H9 (cell line): ENCODE measurements around the gene COL4A1. TPM values are rescaled to one million over a fixed set of nuclear protein-coding genes. Genes with fewer than 3 reads are reported as not detected.

ENCODE experiments used
- DNase-seq: peaks from one replicate; pipeline ENCODE4 v3.0.0-alpha.2; 2017
- H2AFZ ChIP-seq: one replicate; pipeline ENCODE4 v1.6.1; 2013; ENCODE audit warnings: mild to moderate bottlenecking, low read length, control low read depth, moderate library complexity
- H2AK5ac ChIP-seq: 2 replicates; pipeline ENCODE4 v1.6.1; 2013; ENCODE audit warnings: low read length, control low read depth, mixed read lengths; ENCODE audit not compliant: insufficient read length
- H2BK120ac ChIP-seq: one replicate; pipeline ENCODE4 v1.6.1; 2013; ENCODE audit warnings: low read depth, mild to moderate bottlenecking, low read length, control low read depth, inconsistent platforms; ENCODE audit not compliant: poor library complexity, severe bottlenecking
- H2BK12ac ChIP-seq: 2 replicates; pipeline ENCODE4 v1.6.1; 2013; ENCODE audit warnings: low read length, control low read depth, mixed read lengths, low read depth; ENCODE audit not compliant: insufficient read length
- H2BK15ac ChIP-seq: 2 replicates; pipeline ENCODE4 v1.6.1; 2013; ENCODE audit warnings: low read depth, low read length, control low read depth
- H2BK20ac ChIP-seq: one replicate; pipeline ENCODE4 v1.6.1; 2013; ENCODE audit warnings: low read depth, mild to moderate bottlenecking, low read length, control low read depth, inconsistent platforms; ENCODE audit not compliant: poor library complexity, severe bottlenecking
- H2BK5ac ChIP-seq: 2 replicates; pipeline ENCODE4 v1.6.1; 2013; ENCODE audit warnings: low read length, control low read depth, mixed read lengths; ENCODE audit not compliant: insufficient read length
- H3K14ac ChIP-seq: 2 replicates; pipeline ENCODE4 v1.6.1; 2013; ENCODE audit warnings: low read length, control low read depth; ENCODE audit not compliant: insufficient read depth
- H3K18ac ChIP-seq: 2 replicates; pipeline ENCODE4 v1.6.1; 2013; ENCODE audit warnings: low read depth, mild to moderate bottlenecking, mixed read lengths, low read length, control low read depth; ENCODE audit not compliant: insufficient read length
- H3K23ac ChIP-seq: 2 replicates; pipeline ENCODE4 v1.6.1; 2013; ENCODE audit warnings: low read length, control low read depth, mixed read lengths, low read depth; ENCODE audit not compliant: insufficient read length
- H3K23me2 ChIP-seq: 2 replicates; pipeline ENCODE4 v1.6.1; 2013; ENCODE audit warnings: low read depth, mild to moderate bottlenecking, mixed read lengths, low read length, control low read depth; ENCODE audit not compliant: insufficient read length, poor library complexity, severe bottlenecking
- H3K27ac ChIP-seq: 2 replicates; pipeline ENCODE4 v1.5.1; 2013; ENCODE audit warnings: low read length, control low read depth, mixed read lengths, low read depth; ENCODE audit not compliant: insufficient read length
- H3K27me3 ChIP-seq: 2 replicates; pipeline ENCODE4 v1.6.1; 2013; ENCODE audit warnings: low read length, control low read depth, inconsistent platforms; ENCODE audit not compliant: insufficient read depth
- H3K4ac ChIP-seq: 2 replicates; pipeline ENCODE4 v1.6.1; 2013; ENCODE audit warnings: low read depth, mild to moderate bottlenecking, control low read depth, inconsistent platforms, low read length, moderate library complexity
- H3K4me1 ChIP-seq: 2 replicates; pipeline ENCODE4 v1.6.1; 2013; ENCODE audit warnings: low read length, control low read depth, inconsistent platforms; ENCODE audit not compliant: insufficient read depth
- H3K4me2 ChIP-seq: 2 replicates; pipeline ENCODE4 v1.6.1; 2013; ENCODE audit warnings: low read length, control low read depth, mixed read lengths; ENCODE audit not compliant: insufficient read length, insufficient read depth
- H3K56ac ChIP-seq: 2 replicates; pipeline ENCODE4 v1.6.1; 2013; ENCODE audit warnings: low read depth, mild to moderate bottlenecking, mixed read lengths, low read length, control low read depth; ENCODE audit not compliant: insufficient read length
- H3K79me1 ChIP-seq: 2 replicates; pipeline ENCODE4 v1.6.1; 2013; ENCODE audit warnings: low read depth, mild to moderate bottlenecking, moderate library complexity, low read length, control low read depth, inconsistent platforms; ENCODE audit not compliant: insufficient read depth, poor library complexity, severe bottlenecking
- H3K79me2 ChIP-seq: 2 replicates; pipeline ENCODE4 v1.6.1; 2013; ENCODE audit warnings: low read length, control low read depth, inconsistent platforms; ENCODE audit not compliant: insufficient read depth
- H3K9ac ChIP-seq: 2 replicates; pipeline ENCODE4 v1.6.1; 2013; ENCODE audit warnings: low read length, control low read depth, mixed read lengths; ENCODE audit not compliant: insufficient read length; ENCODE audit errors: extremely low read depth
- H3K9me3 ChIP-seq: one replicate; pipeline ENCODE4 v1.6.1; 2013; ENCODE audit warnings: low read depth, low read length, inconsistent platforms; ENCODE audit not compliant: control insufficient read depth
- H3T11ph ChIP-seq: one replicate; pipeline ENCODE4 v1.6.1; 2013; ENCODE audit warnings: mild to moderate bottlenecking, low read length, control low read depth, inconsistent platforms
- H4K20me1 ChIP-seq: one replicate; pipeline ENCODE4 v1.6.1; 2013; ENCODE audit not compliant: control insufficient read depth, insufficient read length, insufficient read depth
- H4K5ac ChIP-seq: 2 replicates; pipeline ENCODE4 v1.6.1; 2013; ENCODE audit warnings: low read depth, mild to moderate bottlenecking, mixed read lengths, low read length, control low read depth; ENCODE audit not compliant: insufficient read length
- H4K8ac ChIP-seq: replicated peaks from 2 replicates; pipeline ENCODE4 v1.6.1; 2013; ENCODE audit warnings: low read length, control low read depth, mixed read lengths, low read depth; ENCODE audit not compliant: insufficient read length
- H4K91ac ChIP-seq: 2 replicates; pipeline ENCODE4 v1.6.1; 2013; ENCODE audit warnings: low read depth, mild to moderate bottlenecking, moderate library complexity, mixed read lengths, low read length, control low read depth; ENCODE audit not compliant: insufficient read length
- H3K27ac Mint-ChIP-seq, 3 experiments: 2 replicates in 2 of 3; 3 replicates in 1 of 3; pipeline ENCODE4 v1.8.0; 2020 to 2021; ENCODE audit warnings: mixed read lengths in 3 of 3, mild to moderate bottlenecking in 1 of 3, moderate library complexity in 1 of 3
- H3K27me3 Mint-ChIP-seq: 2 replicates; pipeline ENCODE4 v1.8.0; 2021; ENCODE audit warnings: low read depth, mild to moderate bottlenecking, moderate library complexity, mixed read lengths
- H3K36me3 Mint-ChIP-seq, 3 experiments: 2 replicates in 2 of 3; 3 replicates in 1 of 3; pipeline ENCODE4 v1.8.0; 2020 to 2021; ENCODE audit warnings: low read depth in 3 of 3, mixed read lengths in 3 of 3; ENCODE audit not compliant: insufficient read depth in 1 of 3
- H3K4me1 Mint-ChIP-seq, 2 experiments: 2 replicates each; pipeline ENCODE4 v1.8.0; 2020; ENCODE audit warnings: mixed read lengths in 2 of 2
- H3K4me3 Mint-ChIP-seq, 2 experiments: 2 replicates in 1 of 2; 3 replicates in 1 of 2; pipeline ENCODE4 v1.8.0; 2020 to 2021; ENCODE audit warnings: mild to moderate bottlenecking in 2 of 2, mixed read lengths in 2 of 2, moderate library complexity in 1 of 2
- H3K9me3 Mint-ChIP-seq, 2 experiments: 2 replicates in 1 of 2; 3 replicates in 1 of 2; pipeline ENCODE4 v1.8.0; 2020; ENCODE audit warnings: mild to moderate bottlenecking in 2 of 2, mixed read lengths in 2 of 2, moderate library complexity in 1 of 2
- WGBS: extraction: QIAGEN DNeasy Blood & Tissue Kit; methylation state at CpG from one replicate; pipeline ENCODE4 v1.1.7; 2013; ENCODE audit warnings: missing lambda C conversion rate, low lambda C conversion rate, mixed read lengths; ENCODE audit not compliant: insufficient read length; ENCODE audit errors: extremely low coverage; 5-methylcytosine and 5-hydroxymethylcytosine counted together
- total RNA-seq: library from RNA; stranded (reverse); gene quantifications from 2 replicates; pipeline ENCODE4 v1.2.1, GENCODE V29; 2021
- TF ChIP-seq, protein P1 (sequence below): fragments of 200-600 bp; sonication (generic); conservative IDR thresholded peaks from 3 replicates; pipeline ENCODE4 v1.8.0; 2021; ENCODE audit warnings: antibody characterized with exemption, mild to moderate bottlenecking

The COL4A1 gene
- total RNA-seq, 1 experiment from 2014 or later, result 73.1 TPM

DNA sequence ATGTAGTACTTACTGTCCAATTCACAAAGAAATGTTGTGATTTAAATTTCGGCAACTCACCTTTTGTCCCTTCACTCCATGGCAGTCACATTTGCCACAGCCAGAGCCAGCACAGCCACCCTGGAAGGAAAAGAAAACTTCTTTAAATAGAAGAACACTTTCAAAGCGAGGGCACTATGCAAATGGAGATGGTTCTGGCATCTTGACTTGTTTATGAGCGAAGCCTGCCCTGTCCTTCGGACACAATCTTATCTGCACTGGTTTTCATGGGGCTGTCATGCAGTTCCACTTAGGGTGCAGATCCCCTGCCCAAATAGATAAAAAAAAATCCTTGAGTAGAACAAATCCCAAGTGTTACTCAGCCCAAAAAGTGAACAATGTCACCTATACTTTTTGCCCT, 64.3 kb downstream of the COL4A1 start:
- Mint-ChIP-seq H3K27ac (no peak overlapping the region), H3K4me3 (no peak overlapping the region), H3K9me3 (no peaks in the 10 kb centered on the region), H3K27me3 (no peaks in the 10 kb centered on the region), H3K36me3 (no peaks in the 10 kb centered on the region), H3K4me1 (peaks cover 21 to 23% of the 10 kb centered on the region in 2 experiments)
- Histone ChIP-seq H4K91ac (no peak overlapping the region), H3K27me3 (no peaks in the 10 kb centered on the region), H2BK5ac (no peak overlapping the region), H4K5ac (no peak overlapping the region), H3K9ac (no peak overlapping the region), H3K4me1 (peaks cover 2% of the 10 kb centered on the region), H3K4ac (no peak overlapping the region), H2AK5ac (no peak overlapping the region), H3K18ac (no peak overlapping the region), H4K20me1 (no peaks in the 10 kb centered on the region), H3T11ph (no peak overlapping the region), H3K79me1 (no peaks in the 10 kb centered on the region), H2AFZ (no peak overlapping the region), H2BK20ac (no peak overlapping the region), H3K9me3 (no peaks in the 10 kb centered on the region), H4K8ac (no peak overlapping the region), H2BK120ac (no peak overlapping the region), H3K23ac (no peak overlapping the region), H2BK15ac (no peak overlapping the region), H3K27ac (no peak overlapping the region), H3K14ac (no peak overlapping the region), H3K56ac (no peak overlapping the region), H2BK12ac (no peak overlapping the region), H3K4me2 (no peak overlapping the region), H3K23me2 (no peaks in the 10 kb centered on the region), H3K79me2 (no peaks in the 10 kb centered on the region)
- TF ChIP-seq, protein P1, sequence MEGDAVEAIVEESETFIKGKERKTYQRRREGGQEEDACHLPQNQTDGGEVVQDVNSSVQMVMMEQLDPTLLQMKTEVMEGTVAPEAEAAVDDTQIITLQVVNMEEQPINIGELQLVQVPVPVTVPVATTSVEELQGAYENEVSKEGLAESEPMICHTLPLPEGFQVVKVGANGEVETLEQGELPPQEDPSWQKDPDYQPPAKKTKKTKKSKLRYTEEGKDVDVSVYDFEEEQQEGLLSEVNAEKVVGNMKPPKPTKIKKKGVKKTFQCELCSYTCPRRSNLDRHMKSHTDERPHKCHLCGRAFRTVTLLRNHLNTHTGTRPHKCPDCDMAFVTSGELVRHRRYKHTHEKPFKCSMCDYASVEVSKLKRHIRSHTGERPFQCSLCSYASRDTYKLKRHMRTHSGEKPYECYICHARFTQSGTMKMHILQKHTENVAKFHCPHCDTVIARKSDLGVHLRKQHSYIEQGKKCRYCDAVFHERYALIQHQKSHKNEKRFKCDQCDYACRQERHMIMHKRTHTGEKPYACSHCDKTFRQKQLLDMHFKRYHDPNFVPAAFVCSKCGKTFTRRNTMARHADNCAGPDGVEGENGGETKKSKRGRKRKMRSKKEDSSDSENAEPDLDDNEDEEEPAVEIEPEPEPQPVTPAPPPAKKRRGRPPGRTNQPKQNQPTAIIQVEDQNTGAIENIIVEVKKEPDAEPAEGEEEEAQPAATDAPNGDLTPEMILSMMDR, result no peak
- DNase-seq, result no peak
- WGBS, result no CpG with 5 or more reads among the region's 4 CpGs
